Measurements from ENCODE around the gene CD99. TPM values are rescaled to one million over a fixed set of nuclear protein-coding genes. Genes with fewer than 3 reads are reported as not detected.

CD99 gene
- total and polyA plus RNA-seq, 2 of the 13 experiments (the other 11 are each of a cell fraction or from before 2014, with no cell fraction given), result 78.8 to 111 TPM

GRCh38 chrX:2765549-2765830 lies 74.4 kb downstream of the CD99 start:
- Histone ChIP-seq H3K27ac (ENCODE audit: extremely low read length, insufficient read depth, low read length) (no peak overlapping the region), H4K20me1 (ENCODE audit: insufficient read depth, low read length) (no peaks in the 10 kb centered on the region), H3K4me1 (ENCODE audit: insufficient read depth, low read length) (peaks cover 26% of the 10 kb centered on the region), H2AFZ (ENCODE audit: low read length) (no peak overlapping the region), H3K9ac (ENCODE audit: insufficient read depth, low read depth, low read length) (no peak overlapping the region), H3K79me2 (ENCODE audit: insufficient read depth, low read length) (no peaks in the 10 kb centered on the region), H3K9me3 (ENCODE audit: low read length) (no peaks in the 10 kb centered on the region), H3K36me3 (replicated peaks in 1 of 2; ENCODE audit: control insufficient read depth in 1 of 2, insufficient read depth in 2 of 2, low read length in 2 of 2) (no peaks in the 10 kb centered on the region), H3K4me3 (replicated peaks in 1 of 3; ENCODE audit: insufficient read depth in 1 of 3, low read depth in 2 of 3, low read length in 3 of 3) (no peak overlapping the region), H3K27me3 (ENCODE audit: control insufficient read depth in 1 of 2, insufficient read depth in 2 of 2, low read length in 2 of 2) (peaks cover 0 to 4% of the 10 kb centered on the region in 2 experiments; a peak in 1 of 5 replicates), H3K4me2 (ENCODE audit: low read depth, low read length) (no peak overlapping the region)
- intact Hi-C loops (cut with micrococcal nuclease; ENCODE audit: unreplicated experiment) (loop anchor here (10.0 kb wide), 1 partner anchor 61 kb away; no protein-coding TSS in a partner anchor), in situ Hi-C loops (cut with HindIII; ENCODE audit: extremely low pct_ligation_motif_present, low pct_unique_long_range_greater_than_20kb) (no loop called here)
- FAIRE-seq (no peak), DNase-seq (ENCODE audit: low spot score) (no peak), ATAC-seq (no peak)
- TF ChIP-seq THYN1 (CRISPR knock-in tag; IDR thresholded peaks at IDR 0.05; ENCODE audit: borderline replicate concordance, low read depth) (no peak), SUZ12 (IDR thresholded peaks at IDR 0.05; ENCODE audit: low read depth, low read length) (no peak), ZNF12 (CRISPR knock-in tag; IDR thresholded peaks at IDR 0.05) (no peak), SPEN (CRISPR knock-in tag; IDR thresholded peaks at IDR 0.05; ENCODE audit: low read depth) (no peak), ZC3H4 (CRISPR knock-in tag; IDR thresholded peaks at IDR 0.05; ENCODE audit: borderline replicate concordance) (no peak), GFI1 (CRISPR knock-in tag; IDR thresholded peaks at IDR 0.05; ENCODE audit: borderline replicate concordance) (no peak), CTCF (CRISPR knock-in tag; IDR thresholded peaks at IDR 0.05) (no peak), ZNF180 (CRISPR knock-in tag; IDR thresholded peaks at IDR 0.05; ENCODE audit: borderline replicate concordance, low read depth) (no peak), RFX5 (IDR thresholded peaks at IDR 0.05; ENCODE audit: low read depth, low read length) (no peak), ZSCAN9 (CRISPR knock-in tag; IDR thresholded peaks at IDR 0.05; ENCODE audit: borderline replicate concordance) (no peak), SRSF1 (optimal IDR thresholded peaks at IDR 0.05; ENCODE audit: low read depth, low read length) (no peak), ZSCAN29 (CRISPR knock-in tag; conservative IDR thresholded peaks at IDR 0.05) (no peak), PAWR (CRISPR knock-in tag; IDR thresholded peaks at IDR 0.05; ENCODE audit: borderline replicate concordance) (no peak), CBX1 (IDR thresholded peaks at IDR 0.05; ENCODE audit: low read depth) (no peak)
- TF ChIP-seq, protein P1, sequence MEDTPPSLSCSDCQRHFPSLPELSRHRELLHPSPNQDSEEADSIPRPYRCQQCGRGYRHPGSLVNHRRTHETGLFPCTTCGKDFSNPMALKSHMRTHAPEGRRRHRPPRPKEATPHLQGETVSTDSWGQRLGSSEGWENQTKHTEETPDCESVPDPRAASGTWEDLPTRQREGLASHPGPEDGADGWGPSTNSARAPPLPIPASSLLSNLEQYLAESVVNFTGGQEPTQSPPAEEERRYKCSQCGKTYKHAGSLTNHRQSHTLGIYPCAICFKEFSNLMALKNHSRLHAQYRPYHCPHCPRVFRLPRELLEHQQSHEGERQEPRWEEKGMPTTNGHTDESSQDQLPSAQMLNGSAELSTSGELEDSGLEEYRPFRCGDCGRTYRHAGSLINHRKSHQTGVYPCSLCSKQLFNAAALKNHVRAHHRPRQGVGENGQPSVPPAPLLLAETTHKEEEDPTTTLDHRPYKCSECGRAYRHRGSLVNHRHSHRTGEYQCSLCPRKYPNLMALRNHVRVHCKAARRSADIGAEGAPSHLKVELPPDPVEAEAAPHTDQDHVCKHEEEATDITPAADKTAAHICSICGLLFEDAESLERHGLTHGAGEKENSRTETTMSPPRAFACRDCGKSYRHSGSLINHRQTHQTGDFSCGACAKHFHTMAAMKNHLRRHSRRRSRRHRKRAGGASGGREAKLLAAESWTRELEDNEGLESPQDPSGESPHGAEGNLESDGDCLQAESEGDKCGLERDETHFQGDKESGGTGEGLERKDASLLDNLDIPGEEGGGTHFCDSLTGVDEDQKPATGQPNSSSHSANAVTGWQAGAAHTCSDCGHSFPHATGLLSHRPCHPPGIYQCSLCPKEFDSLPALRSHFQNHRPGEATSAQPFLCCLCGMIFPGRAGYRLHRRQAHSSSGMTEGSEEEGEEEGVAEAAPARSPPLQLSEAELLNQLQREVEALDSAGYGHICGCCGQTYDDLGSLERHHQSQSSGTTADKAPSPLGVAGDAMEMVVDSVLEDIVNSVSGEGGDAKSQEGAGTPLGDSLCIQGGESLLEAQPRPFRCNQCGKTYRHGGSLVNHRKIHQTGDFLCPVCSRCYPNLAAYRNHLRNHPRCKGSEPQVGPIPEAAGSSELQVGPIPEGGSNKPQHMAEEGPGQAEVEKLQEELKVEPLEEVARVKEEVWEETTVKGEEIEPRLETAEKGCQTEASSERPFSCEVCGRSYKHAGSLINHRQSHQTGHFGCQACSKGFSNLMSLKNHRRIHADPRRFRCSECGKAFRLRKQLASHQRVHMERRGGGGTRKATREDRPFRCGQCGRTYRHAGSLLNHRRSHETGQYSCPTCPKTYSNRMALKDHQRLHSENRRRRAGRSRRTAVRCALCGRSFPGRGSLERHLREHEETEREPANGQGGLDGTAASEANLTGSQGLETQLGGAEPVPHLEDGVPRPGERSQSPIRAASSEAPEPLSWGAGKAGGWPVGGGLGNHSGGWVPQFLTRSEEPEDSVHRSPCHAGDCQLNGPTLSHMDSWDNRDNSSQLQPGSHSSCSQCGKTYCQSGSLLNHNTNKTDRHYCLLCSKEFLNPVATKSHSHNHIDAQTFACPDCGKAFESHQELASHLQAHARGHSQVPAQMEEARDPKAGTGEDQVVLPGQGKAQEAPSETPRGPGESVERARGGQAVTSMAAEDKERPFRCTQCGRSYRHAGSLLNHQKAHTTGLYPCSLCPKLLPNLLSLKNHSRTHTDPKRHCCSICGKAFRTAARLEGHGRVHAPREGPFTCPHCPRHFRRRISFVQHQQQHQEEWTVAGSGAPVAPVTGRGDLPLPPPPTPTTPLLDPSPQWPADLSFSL (CRISPR knock-in tag; IDR thresholded peaks at IDR 0.05), result no peak
- BruUV-seq (replicated peaks), result no TSS peak
- 49% methylated on average over 5 of the region's 5 CpGs for WGBS (ENCODE audit: low lambda C conversion rate)
- POLR2A ChIA-PET, result no interaction called here
- CTCF ChIA-PET (ENCODE audit: low intra/inter-chr PET ratio, low total read pairs), result no interaction called here

Data from HepG2 (cell line).